ENCODE results near the gene MTHFS.

MTHFS gene

DNA sequence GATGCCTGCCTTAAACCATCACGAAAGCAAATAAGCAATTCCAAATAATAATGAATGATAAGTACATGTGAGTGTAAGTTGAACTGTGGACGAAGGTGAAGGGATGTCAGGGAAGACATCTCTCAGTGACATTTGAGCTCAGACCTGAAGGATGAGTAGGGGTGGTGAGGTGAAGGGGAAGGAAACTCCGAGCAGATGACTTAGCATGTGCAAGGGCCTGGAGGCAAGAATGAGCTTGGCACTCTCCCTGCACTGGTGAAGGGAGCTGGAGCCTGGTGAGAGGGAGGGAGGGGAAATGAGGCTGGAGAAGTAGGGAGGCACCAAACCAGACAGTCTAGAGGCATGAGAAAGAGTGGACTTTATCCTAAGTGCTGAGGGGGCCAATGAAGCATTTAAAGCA lies 84.3 kb downstream of the MTHFS start:
- DNase-seq = no peak

DNA sequence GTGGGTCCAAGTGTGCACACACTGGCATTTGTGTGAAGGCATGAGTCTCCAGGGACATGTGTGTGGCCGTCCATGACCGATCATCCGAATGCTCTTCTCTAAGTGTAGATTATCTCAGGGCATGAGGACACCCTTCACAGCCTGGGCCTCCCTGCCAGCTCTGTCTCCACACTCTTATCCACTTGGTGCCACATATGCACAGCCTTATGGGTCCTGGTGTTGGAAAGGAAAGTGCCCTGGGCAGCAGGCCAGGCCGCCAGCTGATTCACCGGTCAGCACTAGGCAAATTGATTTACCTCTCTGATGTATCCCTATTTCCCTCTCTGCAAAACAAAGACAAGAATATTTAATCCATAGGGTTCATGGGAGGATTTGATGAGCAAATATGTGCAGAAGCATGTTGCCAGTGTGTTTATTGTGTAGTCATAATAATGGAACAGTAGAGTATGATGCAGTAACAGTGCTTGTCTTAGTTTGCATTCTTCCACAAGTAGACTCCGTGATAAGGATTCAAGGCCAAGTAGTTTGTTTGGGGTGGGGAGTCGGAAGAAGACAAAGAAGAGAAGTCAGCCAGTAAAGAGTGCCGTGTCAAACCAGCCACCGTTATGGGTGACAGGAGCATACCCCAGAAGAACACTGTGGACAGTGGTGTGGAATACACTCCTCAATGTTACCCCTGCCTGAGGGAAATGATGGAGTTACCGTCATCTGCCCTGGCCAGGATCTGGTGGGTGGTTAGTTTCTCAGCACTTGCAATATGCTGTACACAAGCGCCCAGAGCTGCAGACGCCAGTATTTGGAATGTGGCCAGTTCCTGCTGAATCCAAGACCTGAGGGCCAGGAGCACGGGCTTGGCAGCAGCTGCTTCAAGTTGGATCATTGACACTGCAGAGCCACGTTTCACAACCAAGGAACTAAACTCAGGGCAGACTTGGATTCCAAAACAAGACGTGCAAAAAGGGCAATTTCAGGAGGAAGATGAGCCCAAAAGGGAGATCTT lies 85.1 kb downstream of the MTHFS start:
- DNase-seq = no peak

DNA sequence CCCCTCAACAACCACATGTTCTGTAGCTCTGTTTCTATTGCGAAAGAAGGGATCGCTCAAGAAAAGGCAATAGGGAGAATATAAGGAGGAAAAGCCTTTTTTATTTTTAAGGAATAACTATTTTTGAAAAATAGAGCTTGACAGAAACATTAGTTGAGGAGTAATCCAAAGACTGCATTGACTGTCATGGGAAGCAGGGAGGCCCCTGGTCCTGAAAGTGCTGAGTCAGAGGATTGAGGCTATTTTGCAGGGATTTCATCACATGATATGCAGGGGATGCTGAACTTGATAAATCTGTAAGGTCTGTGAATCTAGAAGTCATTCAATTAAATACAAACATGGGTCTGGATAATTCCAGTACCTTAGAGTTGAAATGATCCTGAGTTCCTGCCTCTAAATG lies 92.0 kb downstream of the MTHFS start:
- DNase-seq = no peak

GRCh38 chr15:79798311-79798710 lies 98.5 kb downstream of the MTHFS start:
- DNase-seq = no peak

Measured in NCI-H1436 treated with DMSO at 0.1 percent for 48 hours (cell line).